ENCODE results near the gene COL9A1. TPM values are rescaled to one million over a fixed set of nuclear protein-coding genes. Genes with fewer than 3 reads are reported as not detected.

The COL9A1 gene
- polyA plus RNA-seq, 1 donor: 6.1 TPM

GRCh38 chr6:70289299-70289698 lies 13.6 kb downstream of the COL9A1 start:
- no peak for DNase-seq (ENCODE audit: low read depth)

GRCh38 chr6:70286905-70287304 lies 16.0 kb downstream of the COL9A1 start:
- no peak for DNase-seq (ENCODE audit: low read depth)

GRCh38 chr6:70285201-70285600 lies 17.7 kb downstream of the COL9A1 start:
- DNase-seq (ENCODE audit: low read depth): no peak

GRCh38 chr6:70282919-70283461 lies 19.9 kb downstream of the COL9A1 start:
- DNase-seq (ENCODE audit: low read depth): no peak

GRCh38 chr6:70282312-70282918 lies 20.5 kb downstream of the COL9A1 start:
- DNase-seq (ENCODE audit: low read depth): no peak

DNA sequence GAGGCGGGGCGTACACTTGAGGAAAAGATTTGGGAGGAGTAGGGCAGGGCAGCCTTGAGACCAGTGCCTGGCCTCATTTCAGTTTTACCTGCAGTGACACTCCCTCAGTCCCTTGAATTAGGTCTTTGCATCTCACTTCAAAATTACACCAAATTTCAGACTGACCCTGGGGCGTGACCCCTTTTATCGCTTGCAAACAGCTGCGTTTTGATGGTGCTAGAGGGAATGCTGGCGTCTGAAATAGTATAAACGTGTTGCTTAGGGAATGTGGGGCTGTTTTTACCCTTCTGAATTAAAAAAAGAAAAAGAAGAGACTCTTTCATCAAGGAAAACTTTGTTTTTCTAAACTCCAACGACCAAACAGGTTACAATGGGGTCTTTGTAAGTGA lies 21.0 kb downstream of the COL9A1 start:
- DNase-seq (ENCODE audit: low read depth): no peak

GRCh38 chr6:70280400-70280853 lies 22.5 kb downstream of the COL9A1 start:
- no peak for DNase-seq (ENCODE audit: low read depth)

- DNase-seq (ENCODE audit: low read depth): no peak
Measured at GRCh38 chr6:70277470-70277869, 25.4 kb downstream of the COL9A1 start.

GRCh38 chr6:70274338-70274737 lies 28.5 kb downstream of the COL9A1 start:
- no peak for DNase-seq (ENCODE audit: low read depth)

DNA sequence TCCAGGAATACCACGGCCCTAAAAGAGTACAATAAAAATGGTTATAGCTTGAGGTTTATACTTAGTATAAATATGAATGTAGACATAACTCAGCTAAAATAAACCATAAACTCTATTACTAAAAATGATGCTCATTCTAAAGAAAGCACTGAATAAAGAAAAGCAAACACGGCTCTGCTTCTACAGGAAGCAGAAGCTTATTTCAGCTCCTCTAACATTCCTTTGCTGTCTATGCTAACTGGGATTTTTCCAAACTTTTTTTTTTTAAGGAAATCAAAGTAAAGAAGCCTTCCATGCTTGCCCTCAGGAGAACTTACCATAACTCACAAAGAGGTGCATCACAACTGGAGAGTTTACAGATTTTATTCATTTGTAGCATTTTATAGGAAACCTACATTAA lies 30.8 kb downstream of the COL9A1 start:
- DNase-seq (ENCODE audit: low read depth): no peak

DNA sequence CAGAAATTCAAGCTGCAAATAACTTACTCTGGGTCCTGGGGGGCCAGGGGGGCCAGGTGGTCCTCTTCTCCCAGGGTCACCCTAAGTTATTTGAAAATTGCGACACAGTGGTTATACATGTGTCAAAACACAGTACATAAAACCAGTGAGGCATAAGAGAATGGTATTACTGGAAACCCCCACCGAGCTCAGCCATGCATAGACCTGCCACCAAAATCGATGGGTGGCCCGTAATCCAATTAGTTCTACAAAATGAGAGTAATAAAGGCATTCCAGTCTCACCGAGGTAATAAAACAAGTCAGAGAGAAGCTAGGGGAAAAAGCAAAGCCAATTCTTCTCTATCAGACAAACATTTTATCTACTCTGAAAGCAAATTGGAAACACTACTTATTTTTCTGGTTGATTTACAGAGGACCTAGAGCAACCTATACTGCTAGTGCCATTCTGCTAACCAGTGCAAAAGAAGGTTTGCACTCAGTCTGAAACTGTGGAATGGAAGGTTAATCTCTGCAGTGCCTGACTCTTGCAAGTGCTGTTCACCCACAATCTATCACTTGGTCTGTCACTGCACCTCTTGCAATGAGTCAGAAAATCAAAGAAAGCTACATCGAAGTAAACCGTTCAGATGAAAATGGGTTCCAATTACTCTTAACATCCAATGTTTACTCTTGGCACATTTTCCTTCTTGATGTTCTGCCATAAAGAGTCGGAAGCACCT lies 32.4 kb downstream of the COL9A1 start:
- DNase-seq (ENCODE audit: low read depth): no peak

DNA sequence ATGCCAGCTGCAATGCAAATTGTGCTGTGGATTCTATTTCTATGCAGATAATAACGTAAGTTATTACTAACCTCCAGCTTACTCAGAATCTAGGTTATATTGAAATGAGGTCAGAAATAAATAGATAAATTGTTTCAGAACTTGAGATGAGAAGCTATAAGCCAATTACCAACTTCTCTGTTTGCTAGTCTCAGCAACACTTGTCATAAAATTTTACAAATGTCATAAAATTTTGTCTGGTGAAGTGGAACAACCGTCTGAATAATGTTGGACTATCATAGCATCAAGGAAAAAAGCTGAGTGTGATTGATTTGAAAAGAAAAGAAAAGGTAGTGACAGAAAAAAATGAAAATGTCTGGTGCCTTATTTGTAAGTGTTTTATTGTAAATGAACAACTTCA lies 36.7 kb downstream of the COL9A1 start:
- DNase-seq (ENCODE audit: low read depth): no peak

DNA sequence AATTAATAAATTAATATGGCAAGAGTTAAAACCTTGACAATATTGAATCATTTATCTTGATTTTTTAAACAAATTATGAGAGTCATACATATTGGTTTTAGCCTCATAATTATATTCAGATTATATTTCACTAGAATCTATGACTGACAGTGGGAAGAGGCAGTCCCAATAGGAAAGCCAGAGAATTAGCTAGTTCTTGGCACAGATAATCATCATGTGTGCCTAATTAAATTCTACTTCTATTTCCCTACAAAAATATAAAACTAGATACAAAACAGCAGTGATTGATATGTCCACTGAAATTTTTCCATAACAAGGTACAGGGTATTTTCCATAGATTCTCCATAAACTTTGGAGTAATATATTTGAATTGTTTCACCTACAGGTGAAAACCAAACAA lies 38.6 kb downstream of the COL9A1 start:
- DNase-seq (ENCODE audit: low read depth): no peak

- no peak for DNase-seq (ENCODE audit: low read depth)
Measured at GRCh38 chr6:70258483-70258882, 44.4 kb downstream of the COL9A1 start.

GRCh38 chr6:70257768-70258273 lies 45.1 kb downstream of the COL9A1 start:
- no peak for DNase-seq (ENCODE audit: low read depth)

DNA sequence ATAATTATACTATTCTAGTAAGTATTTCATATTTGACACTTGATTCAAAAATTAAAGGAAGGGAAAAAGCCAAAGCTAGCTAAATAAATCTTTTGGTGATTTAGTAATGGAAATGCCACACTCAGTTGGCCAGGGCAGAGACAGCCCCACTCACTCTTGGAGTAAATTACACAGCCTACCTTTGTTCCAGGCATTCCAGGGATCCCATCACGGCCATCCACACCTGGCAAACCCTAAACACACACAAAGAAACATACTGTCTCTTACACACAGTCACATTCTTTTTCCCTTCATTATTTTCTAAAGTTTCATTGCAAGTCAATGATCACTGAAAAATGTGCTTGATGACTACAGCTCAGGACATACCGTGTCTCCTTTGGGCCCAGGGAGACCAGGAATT lies 48.1 kb downstream of the COL9A1 start:
- no peak for DNase-seq (ENCODE audit: low read depth)

- no peak for DNase-seq (ENCODE audit: low read depth)
Measured at GRCh38 chr6:70253923-70254322, 49.0 kb downstream of the COL9A1 start.

DNA sequence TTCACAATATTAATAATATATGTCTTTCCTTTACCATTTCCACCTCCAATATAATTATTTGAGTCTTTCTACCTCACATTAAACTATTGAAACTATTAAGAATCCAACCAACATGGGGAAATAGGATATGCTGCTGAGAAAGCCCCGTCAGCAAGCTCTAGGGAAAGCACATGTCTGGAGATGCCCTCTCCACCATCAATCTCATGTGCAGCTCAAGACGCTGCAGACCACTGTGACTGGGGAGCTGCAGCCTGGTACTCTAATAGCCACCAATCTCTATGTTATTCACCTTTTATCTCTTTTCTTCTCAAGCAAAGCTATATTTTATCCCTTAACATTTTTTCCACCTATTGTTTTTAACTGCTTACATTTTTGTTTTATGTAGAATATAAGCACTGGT lies 50.3 kb downstream of the COL9A1 start:
- DNase-seq (ENCODE audit: low read depth): no peak

GRCh38 chr6:70246118-70246517 lies 56.8 kb downstream of the COL9A1 start:
- no peak for DNase-seq (ENCODE audit: low read depth)

GRCh38 chr6:70241991-70242420 lies 60.9 kb downstream of the COL9A1 start:
- no peak for DNase-seq (ENCODE audit: low read depth)

- no peak for DNase-seq (ENCODE audit: low read depth)
Measured at GRCh38 chr6:70241031-70241430, 61.9 kb downstream of the COL9A1 start.

DNA sequence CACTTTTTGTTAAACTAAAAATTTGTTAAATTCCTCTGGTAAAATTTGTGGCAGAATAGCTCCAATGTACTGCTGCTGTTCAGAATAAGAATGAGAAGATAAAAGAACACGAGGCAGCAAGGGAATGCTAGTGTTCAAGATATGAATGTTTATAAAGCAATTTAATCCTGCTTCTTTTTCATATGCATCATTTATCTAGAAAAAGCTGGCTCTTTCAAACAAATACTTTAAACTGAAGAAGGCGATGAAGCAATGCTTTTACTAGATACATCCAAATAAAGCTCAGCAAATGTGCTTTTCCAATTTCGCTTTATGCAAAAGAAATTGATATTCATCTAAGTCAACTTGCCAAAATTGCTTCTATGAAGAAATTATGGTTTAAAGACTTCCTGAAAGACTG lies 66.5 kb downstream of the COL9A1 start:
- no peak for DNase-seq (ENCODE audit: low read depth)

Measured in forelimb muscle (tissue), 1 donor.